NB4 (cell line): ENCODE results near the gene TBC1D9.

Experiments
- CTCF ChIP-seq: IDR thresholded peaks from one replicate; pipeline ENCODE4 v1.5.1; 2012; ENCODE audit warnings: low read depth, low read length
- MYC ChIP-seq: IDR thresholded peaks from 2 replicates; pipeline ENCODE4 v1.6.1; 2011; ENCODE audit warnings: low read depth, low read length
- POLR2A ChIP-seq: IDR thresholded peaks from 2 replicates; pipeline ENCODE4 v1.6.1; 2011; ENCODE audit warnings: mild to moderate bottlenecking; ENCODE audit not compliant: insufficient read length; ENCODE audit errors: extremely low read depth

DNA sequence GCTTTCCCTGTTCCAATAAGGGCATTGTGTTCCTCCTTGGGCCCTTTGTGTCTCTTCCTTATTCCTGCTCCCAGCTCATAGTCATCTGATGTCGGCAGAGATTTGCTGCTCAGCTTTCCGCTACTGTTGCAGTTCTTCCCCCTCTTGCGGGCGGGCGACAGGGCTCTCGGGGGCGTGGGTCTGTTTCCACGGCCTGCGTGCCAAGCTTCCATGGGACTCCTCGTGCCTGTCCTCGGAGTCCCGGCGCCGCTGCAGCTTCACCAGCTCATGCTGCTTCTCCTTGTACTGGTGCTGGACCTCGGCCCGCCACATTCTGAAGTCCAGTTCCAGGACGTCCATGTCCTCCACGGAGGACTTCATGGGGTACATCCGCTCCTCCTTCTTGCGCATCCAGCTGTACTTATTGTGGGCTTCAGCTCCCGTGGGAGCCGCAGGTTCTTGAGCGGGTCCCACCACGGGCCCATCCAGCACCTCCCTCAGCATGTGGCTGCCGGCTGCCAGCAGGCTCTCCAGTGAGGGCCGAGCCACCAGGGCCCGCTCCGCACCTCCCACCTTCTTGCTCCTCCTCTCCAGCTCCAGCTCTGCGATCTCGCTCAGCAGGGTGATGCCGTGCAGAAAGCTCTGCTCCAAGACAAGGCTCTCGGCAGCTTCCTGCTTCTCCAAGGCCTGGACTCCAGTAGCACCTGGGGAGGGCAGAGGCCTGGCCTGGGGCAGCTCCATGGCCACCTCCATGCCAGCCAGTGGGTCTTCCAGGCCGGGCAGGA lies 113.3 kb downstream of the TBC1D9 start:
- TF ChIP-seq POLR2A = no peak
- no peak for TF ChIP-seq CTCF
- no peak for TF ChIP-seq MYC
